Left lung (tissue), 10 donors: ENCODE results near the gene GALNT10. TPM values are rescaled to one million over a fixed set of nuclear protein-coding genes. Genes with fewer than 3 reads are reported as not detected.

Experiments
- ATAC-seq: fragments of 200-7000 bp; cut with Tn5 transposase; one replicate; pipeline ENCODE4 v1.9.1; 2020; ENCODE audit warnings: moderate library complexity
- DNase-seq, 4 donors: peaks; one replicate each; pipeline ENCODE4 v3.0.0-alpha.2; 2013 to 2020
- H3K27ac ChIP-seq, 2 donors: fragments of 200-600 bp; sonication (generic) in 1 of 2; one replicate each; pipeline versions ENCODE4 v1.5.0 to v1.8.0; 2020 to 2021
- H3K27me3 ChIP-seq, 2 donors: fragments of 200-600 bp; sonication (generic) in 1 of 2; one replicate each; pipeline versions ENCODE4 v1.5.0 to v1.8.0; 2020 to 2021
- H3K36me3 ChIP-seq, 2 donors: fragments of 200-600 bp; sonication (generic) in 1 of 2; one replicate each; pipeline versions ENCODE4 v1.5.0 to v1.8.0; 2020 to 2021
- H3K4me1 ChIP-seq, 2 donors: fragments of 200-600 bp; one replicate each; pipeline ENCODE4 v1.8.0; 2021
- H3K4me3 ChIP-seq, 2 donors: fragments of 200-600 bp; sonication (generic) in 1 of 2; one replicate each; pipeline versions ENCODE4 v1.5.0 to v1.8.0; 2020 to 2021; ENCODE audit warnings: mild to moderate bottlenecking in 1 of 2
- H3K9me3 ChIP-seq, 2 donors: fragments of 200-600 bp; sonication (generic) in 1 of 2; one replicate each; pipeline versions ENCODE4 v1.5.0 to v1.8.0; 2020 to 2021
- CTCF ChIP-seq, 2 donors: fragments of 200-600 bp; sonication (generic) in 1 of 2; IDR thresholded peaks; one replicate each; pipeline versions ENCODE4 v1.5.0 to v1.8.0; 2021; ENCODE audit warnings: antibody characterized with exemption in 2 of 2
- intact Hi-C, 2 donors: fragments of 100-400 bp; cut with DNase I; formaldehyde crosslinking; loops; one replicate each; pipeline versions ENCODE4 v1.11.2 to v1.14.2; 2022
- polyA plus RNA-seq, 6 donors: library from polyadenylated mRNA; unstranded; fragments of 120-200 nt; gene quantifications; one replicate each; pipeline ENCODE4 v1.2.1, GENCODE V29; 2013; ENCODE audit not compliant: insufficient read length in 6 of 6
- total RNA-seq, 2 donors: library from RNA; stranded (reverse); fragmentation: NEBNext Ultra II Directional; extraction: Animal tissue kit (Norgen Biotek cat#: 25700); gene quantifications; one replicate each; pipeline ENCODE4 v1.2.1, GENCODE V29; 2021
- donor health status: DM: no; HTN: yes; CAD: no.
- donor health status: DM: no; HTN: no; CAD: no.

The GALNT10 gene
- total and polyA plus RNA-seq, 8 donors, result 21.2 to 117 (median 25.7) TPM

GRCh38 chr5:154302161-154302560 is 111.6 kb downstream of the GALNT10 start:
- intact Hi-C loops, result no loop called here
- peaks cover 0 to 13% of the 10 kb centered on the region in 2 donors for H3K9me3 ChIP-seq
- peaks cover 0 to 39% of the 10 kb centered on the region in 2 donors for H3K36me3 ChIP-seq
- no peak for TF ChIP-seq CTCF (IDR thresholded peaks at IDR 0.05)
- no peaks in the 10 kb centered on the region for H3K27me3 ChIP-seq
- peaks cover 0 to 11% of the 10 kb centered on the region in 2 donors for H3K4me1 ChIP-seq
- H3K4me3 ChIP-seq, result no peak overlapping the region
- no peak overlapping the region for H3K27ac ChIP-seq
- DNase-seq (peak in 2 of 4 donors; percentile 63 to 72), ATAC-seq (peak; percentile 43)

- ATAC-seq (no peak), DNase-seq (no peak)
- Histone ChIP-seq H3K9me3 (peaks cover 0 to 13% of the 10 kb centered on the region in 2 donors), H3K36me3 (peaks cover 0 to 33% of the 10 kb centered on the region in 2 donors), H3K4me3 (no peak overlapping the region), H3K27ac (no peak overlapping the region), H3K27me3 (no peaks in the 10 kb centered on the region), H3K4me1 (peaks cover 0 to 3% of the 10 kb centered on the region in 2 donors)
- TF ChIP-seq CTCF (IDR thresholded peaks at IDR 0.05), result no peak
- intact Hi-C loops, result no loop called here
Observed at GRCh38 chr5:154303133-154303532, 112.6 kb downstream of the GALNT10 start.

GRCh38 chr5:154308443-154309370 is 118.2 kb downstream of the GALNT10 start:
- ATAC-seq (no peak), DNase-seq (no peak)
- H3K9me3 ChIP-seq, result peaks cover 0 to 13% of the 10 kb centered on the region in 2 donors
- no peak overlapping the region for H3K4me3 ChIP-seq
- H3K36me3 ChIP-seq, result no peaks in the 10 kb centered on the region
- H3K27me3 ChIP-seq, result no peaks in the 10 kb centered on the region
- TF ChIP-seq CTCF (IDR thresholded peaks at IDR 0.05), result no peak
- no peak overlapping the region for H3K27ac ChIP-seq
- intact Hi-C loops, result no loop called here
- H3K4me1 ChIP-seq, result no peaks in the 10 kb centered on the region

GRCh38 chr5:154309371-154309745 is 118.8 kb downstream of the GALNT10 start:
- H3K36me3 ChIP-seq, result no peaks in the 10 kb centered on the region

More at GRCh38 chr5:154309371-154309745, 118.8 kb downstream of the GALNT10 start:
- no peaks in the 10 kb centered on the region for H3K4me1 ChIP-seq
- no peaks in the 10 kb centered on the region for H3K27me3 ChIP-seq
- H3K27ac ChIP-seq, result no peak overlapping the region
- H3K9me3 ChIP-seq, result peaks cover 0 to 13% of the 10 kb centered on the region in 2 donors
- ATAC-seq (peak; percentile 36), DNase-seq (no peak)
- no peak for TF ChIP-seq CTCF (IDR thresholded peaks at IDR 0.05)
- no peak overlapping the region for H3K4me3 ChIP-seq
- intact Hi-C loops, result no loop called here
